ENCODE data around the gene MROH7. TPM values are rescaled to one million over a fixed set of nuclear protein-coding genes. Genes with fewer than 3 reads are reported as not detected.

The MROH7 gene
- total RNA-seq, 4 donors from 2014 or later = 5.7 to 25.2 (median 13.3) TPM

- 63 to 94% methylated on average over 2 of the region's 2 CpGs for WGBS, 2 donors (ENCODE audit: low coverage in 1 of 2)
- no peaks in the 10 kb centered on the region for H3K27me3 ChIP-seq
- H3K9me3 ChIP-seq = no peaks in the 10 kb centered on the region
- TF ChIP-seq CTCF (IDR thresholded peaks at IDR 0.05) (no peak), POLR2AphosphoS5 (IDR thresholded peaks at IDR 0.05) (no peak), POLR2A (IDR thresholded peaks at IDR 0.05) (no peak), EP300 (IDR thresholded peaks at IDR 0.05) (no peak)
- H3K4me3 ChIP-seq = no peak overlapping the region
- no peak overlapping the region for H3K27ac ChIP-seq
- ATAC-seq = no peak
- peaks cover 0 to 44% of the 10 kb centered on the region in 2 donors for H3K36me3 ChIP-seq
- H3K4me1 ChIP-seq = no peaks in the 10 kb centered on the region
Measured at GRCh38 chr1:54667797-54668196, 26.2 kb downstream of the MROH7 start.

GRCh38 chr1:54668567-54668966, 27.0 kb downstream of the MROH7 start:
- no peaks in the 10 kb centered on the region for H3K4me1 ChIP-seq
- H3K27ac ChIP-seq = no peak overlapping the region
- TF ChIP-seq CTCF (IDR thresholded peaks at IDR 0.05) = no peak
- TF ChIP-seq POLR2AphosphoS5 (IDR thresholded peaks at IDR 0.05) = no peak
- no peak for TF ChIP-seq EP300 (IDR thresholded peaks at IDR 0.05)
- no peak for TF ChIP-seq POLR2A (IDR thresholded peaks at IDR 0.05)
- H3K9me3 ChIP-seq = no peaks in the 10 kb centered on the region
- no peak overlapping the region for H3K4me3 ChIP-seq
- peaks cover 0 to 52% of the 10 kb centered on the region in 2 donors for H3K36me3 ChIP-seq
- no peak for ATAC-seq
- H3K27me3 ChIP-seq = no peaks in the 10 kb centered on the region
- WGBS, 2 donors (ENCODE audit: low coverage in 1 of 2) = 83% methylated on average over 1 of the region's 2 CpGs; no CpG with 5 or more reads in 1 of the 2 donors

GRCh38 chr1:54671985-54672608, 30.5 kb downstream of the MROH7 start:
- TF ChIP-seq CTCF (IDR thresholded peaks at IDR 0.05) = peak in 3 of 4 experiments; percentile 42 to 56 (median 43)
- no peak for TF ChIP-seq POLR2A (IDR thresholded peaks at IDR 0.05)
- TF ChIP-seq EP300 (IDR thresholded peaks at IDR 0.05) = no peak
- no peak for TF ChIP-seq POLR2AphosphoS5 (IDR thresholded peaks at IDR 0.05)
- H3K27ac ChIP-seq = no peak overlapping the region
- WGBS, 2 donors (ENCODE audit: low coverage in 1 of 2) = 53 to 59% methylated on average over 4 to 6 of the region's 6 CpGs
- H3K36me3 ChIP-seq = peaks cover 0 to 45% of the 10 kb centered on the region in 2 donors
- no peaks in the 10 kb centered on the region for H3K4me1 ChIP-seq
- no peak overlapping the region for H3K4me3 ChIP-seq
- H3K27me3 ChIP-seq = no peaks in the 10 kb centered on the region
- no peaks in the 10 kb centered on the region for H3K9me3 ChIP-seq
- ATAC-seq = no peak

- no peak for TF ChIP-seq POLR2AphosphoS5 (IDR thresholded peaks at IDR 0.05)
- no peak for TF ChIP-seq POLR2A (IDR thresholded peaks at IDR 0.05)
- TF ChIP-seq CTCF (IDR thresholded peaks at IDR 0.05) = no peak
- TF ChIP-seq EP300 (IDR thresholded peaks at IDR 0.05) = no peak
- Histone ChIP-seq H3K9me3 (no peaks in the 10 kb centered on the region), H3K4me1 (no peaks in the 10 kb centered on the region), H3K4me3 (no peak overlapping the region), H3K27ac (no peak overlapping the region), H3K27me3 (no peaks in the 10 kb centered on the region), H3K36me3 (peaks cover 0 to 56% of the 10 kb centered on the region in 2 donors)
- no peak for ATAC-seq
- WGBS, 2 donors (ENCODE audit: low coverage in 1 of 2) = 64 to 80% methylated on average over 6 to 10 of the region's 17 CpGs
Measured at GRCh38 chr1:54678776-54679643, 37.4 kb downstream of the MROH7 start.
